Smooth muscle cell (in vitro differentiated cells): ENCODE data around the gene A3GALT2. TPM values are rescaled to one million over a fixed set of nuclear protein-coding genes. Genes with fewer than 3 reads are reported as not detected.

Experiments
- DNase-seq: peaks from one replicate; lab custom pipeline; 2025; ENCODE audit not compliant: unreplicated experiment; lab: John Stamatoyannopoulos, UW
- H2AFZ ChIP-seq: fragments of 200-600 bp; sonication (generic); 2 replicates; pipeline ENCODE4 v1.6.0; 2016; ENCODE audit warnings: antibody characterized with exemption, low read depth, mild to moderate bottlenecking
- H3F3A ChIP-seq: fragments of 200-600 bp; sonication (generic); 2 replicates; pipeline ENCODE4 v1.6.0; 2017; ENCODE audit warnings: antibody characterized with exemption, low read depth
- H3K27ac ChIP-seq: fragments of 200-600 bp; sonication (generic); 2 replicates; pipeline ENCODE4 v1.5.1; 2016; ENCODE audit warnings: low read depth, mild to moderate bottlenecking
- H3K27me3 ChIP-seq: fragments of 200-600 bp; sonication (generic); 2 replicates; pipeline ENCODE4 v1.6.1; 2016; ENCODE audit warnings: low read depth, mild to moderate bottlenecking
- H3K36me3 ChIP-seq: fragments of 200-600 bp; sonication (generic); 2 replicates; pipeline ENCODE4 v1.5.1; 2016; ENCODE audit warnings: low read depth
- H3K4me1 ChIP-seq: fragments of 200-600 bp; sonication (generic); 2 replicates; pipeline ENCODE4 v1.5.1; 2016; ENCODE audit warnings: low read depth
- H3K4me2 ChIP-seq: fragments of 200-600 bp; sonication (generic); 2 replicates; pipeline ENCODE4 v1.6.0; 2016; ENCODE audit warnings: mild to moderate bottlenecking
- H3K4me3 ChIP-seq: fragments of 200-600 bp; sonication (generic); 2 replicates; pipeline ENCODE4 v1.5.1; 2016; ENCODE audit warnings: mild to moderate bottlenecking
- H3K79me2 ChIP-seq: fragments of 200-600 bp; sonication (generic); 2 replicates; pipeline ENCODE4 v1.6.0; 2016; ENCODE audit warnings: low read depth, mild to moderate bottlenecking
- H3K9ac ChIP-seq: fragments of 200-600 bp; sonication (generic); 2 replicates; pipeline ENCODE4 v1.6.0; 2016; ENCODE audit warnings: low read depth
- H3K9me3 ChIP-seq: fragments of 200-600 bp; sonication (generic); replicated peaks from 2 replicates; pipeline ENCODE4 v1.5.1; 2016; ENCODE audit warnings: low read depth
- H4K20me1 ChIP-seq: fragments of 200-600 bp; sonication (generic); 2 replicates; pipeline ENCODE4 v1.6.0; 2016; ENCODE audit warnings: low read depth
- CTCF ChIP-seq: fragments of 200-600 bp; sonication (generic); IDR thresholded peaks from 2 replicates; pipeline ENCODE4 v1.5.1; 2017; ENCODE audit warnings: borderline replicate concordance, mild to moderate bottlenecking, antibody characterized with exemption; ENCODE audit not compliant: insufficient read depth, poor library complexity, severe bottlenecking
- WGBS: methylation state at CpG from one replicate; pipeline ENCODE4 v1.1.7; 2016; ENCODE audit warnings: low lambda C conversion rate; 5-methylcytosine and 5-hydroxymethylcytosine counted together
- polyA plus RNA-seq: library from polyadenylated mRNA; unstranded; fragments of >200 nt; fragmentation: Nextera tagmentation; extraction: Ambion mirVana; gene quantifications from 2 replicates; pipeline ENCODE4 v1.2.1, GENCODE V29; 2016
- total RNA-seq: library from RNA; depleted of rRNA; stranded (reverse); fragments of >200 nt; gene quantifications from 2 replicates; pipeline ENCODE4 v1.2.3, GENCODE V29; 2014

Gene A3GALT2
- total and polyA plus RNA-seq, 2 experiments from 2014 or later, result not detected

- H3K27ac ChIP-seq, result peak overlapping the region; percentile 97
- peaks cover 78% of the 10 kb centered on the region for H4K20me1 ChIP-seq
- H3F3A ChIP-seq, result peaks cover 49% of the 10 kb centered on the region
- DNase-seq, result no peak
- no peak overlapping the region for H2AFZ ChIP-seq
- 73% methylated on average over 2 of the region's 2 CpGs for WGBS
- peaks cover 83% of the 10 kb centered on the region for H3K4me1 ChIP-seq
- H3K27me3 ChIP-seq, result no peaks in the 10 kb centered on the region
- TF ChIP-seq CTCF, result no peak
- H3K9me3 ChIP-seq, result no peaks in the 10 kb centered on the region
- peak overlapping the region; percentile 25 for H3K4me3 ChIP-seq
- peak overlapping the region; percentile 92 for H3K9ac ChIP-seq
- peak overlapping the region; percentile 91 for H3K4me2 ChIP-seq
- no peaks in the 10 kb centered on the region for H3K36me3 ChIP-seq
- H3K79me2 ChIP-seq, result peaks cover 88% of the 10 kb centered on the region
Observed at GRCh38 chr1:33344896-33345560, 24.1 kb upstream of the A3GALT2 start.

GRCh38 chr1:33343539-33343938 is 22.6 kb upstream of the A3GALT2 start:
- Histone ChIP-seq H3K36me3 (no peaks in the 10 kb centered on the region), H3K4me3 (no peak overlapping the region), H3K4me2 (peak overlapping the region; percentile 91), H3K79me2 (peaks cover 90% of the 10 kb centered on the region), H3F3A (peaks cover 51% of the 10 kb centered on the region), H3K4me1 (peaks cover 97% of the 10 kb centered on the region), H3K27me3 (no peaks in the 10 kb centered on the region), H3K9ac (peak overlapping the region; percentile 2), H4K20me1 (peaks cover 85% of the 10 kb centered on the region), H2AFZ (no peak overlapping the region), H3K27ac (peak overlapping the region; percentile 97), H3K9me3 (no peaks in the 10 kb centered on the region)
- 28% methylated on average over 5 of the region's 5 CpGs for WGBS
- no peak for DNase-seq
- TF ChIP-seq CTCF, result no peak

- Histone ChIP-seq H3K9ac (no peak overlapping the region), H3K27ac (peak overlapping the region; percentile 97), H4K20me1 (peaks cover 85% of the 10 kb centered on the region), H3F3A (peaks cover 54% of the 10 kb centered on the region), H3K4me3 (no peak overlapping the region), H3K79me2 (peaks cover 86% of the 10 kb centered on the region), H3K4me1 (peaks cover 97% of the 10 kb centered on the region), H3K36me3 (no peaks in the 10 kb centered on the region), H3K27me3 (no peaks in the 10 kb centered on the region), H3K9me3 (no peaks in the 10 kb centered on the region), H3K4me2 (peak overlapping the region; percentile 72), H2AFZ (no peak overlapping the region)
- no peak for TF ChIP-seq CTCF
- WGBS, result 14% methylated on average over 7 of the region's 7 CpGs
- peak; percentile 60 for DNase-seq
Observed at GRCh38 chr1:33342041-33342723, 21.3 kb upstream of the A3GALT2 start.
